GM21576 (cell line): ENCODE measurements around the gene GPR63.

Source experiments
- ATAC-seq: cut with Tn5 transposase; IDR thresholded peaks from one replicate; pipeline ENCODE4 v1.9.1; 2021; ENCODE audit warnings: mild to moderate bottlenecking, moderate library complexity; ENCODE audit not compliant: unreplicated experiment

GPR63 gene

GRCh38 chr6:96761794-96762193 is 75.5 kb downstream of the GPR63 start:
- no peak for ATAC-seq

GRCh38 chr6:96760153-96760687 is 77.1 kb downstream of the GPR63 start:
- ATAC-seq = no peak

GRCh38 chr6:96755096-96755495 is 82.2 kb downstream of the GPR63 start:
- ATAC-seq = no peak

- no peak for ATAC-seq
These were observed 87.4 kb downstream of the GPR63 start for GRCh38 chr6:96749891-96750290.
